C4-2B (cell line): ENCODE data around the gene SH3BP5.
"Not testable (repeated sequence)": the region's sequence is repeated elsewhere in the genome, so short reads cannot be mapped to it uniquely, and the experiment has no call there.

Source experiments
- H3K27ac ChIP-seq: fragments of 450-650 bp; 2 replicates; pipeline ENCODE4 v1.5.1; 2017
- ZFX ChIP-seq: fragments of 450-650 bp; IDR thresholded peaks from 2 replicates; pipeline ENCODE4 v1.6.1; 2017
- TF ChIP-seq, protein P1 (sequence below): fragments of 450-650 bp; conservative IDR thresholded peaks from 2 replicates; pipeline ENCODE4 v1.5.1; 2017; ENCODE audit warnings: mild to moderate bottlenecking

SH3BP5 gene

GRCh38 chr3:15367059-15367458 is 34.7 kb upstream of the SH3BP5 start:
- no peak for TF ChIP-seq ZFX
- TF ChIP-seq, protein P1, sequence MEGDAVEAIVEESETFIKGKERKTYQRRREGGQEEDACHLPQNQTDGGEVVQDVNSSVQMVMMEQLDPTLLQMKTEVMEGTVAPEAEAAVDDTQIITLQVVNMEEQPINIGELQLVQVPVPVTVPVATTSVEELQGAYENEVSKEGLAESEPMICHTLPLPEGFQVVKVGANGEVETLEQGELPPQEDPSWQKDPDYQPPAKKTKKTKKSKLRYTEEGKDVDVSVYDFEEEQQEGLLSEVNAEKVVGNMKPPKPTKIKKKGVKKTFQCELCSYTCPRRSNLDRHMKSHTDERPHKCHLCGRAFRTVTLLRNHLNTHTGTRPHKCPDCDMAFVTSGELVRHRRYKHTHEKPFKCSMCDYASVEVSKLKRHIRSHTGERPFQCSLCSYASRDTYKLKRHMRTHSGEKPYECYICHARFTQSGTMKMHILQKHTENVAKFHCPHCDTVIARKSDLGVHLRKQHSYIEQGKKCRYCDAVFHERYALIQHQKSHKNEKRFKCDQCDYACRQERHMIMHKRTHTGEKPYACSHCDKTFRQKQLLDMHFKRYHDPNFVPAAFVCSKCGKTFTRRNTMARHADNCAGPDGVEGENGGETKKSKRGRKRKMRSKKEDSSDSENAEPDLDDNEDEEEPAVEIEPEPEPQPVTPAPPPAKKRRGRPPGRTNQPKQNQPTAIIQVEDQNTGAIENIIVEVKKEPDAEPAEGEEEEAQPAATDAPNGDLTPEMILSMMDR = no peak

DNA sequence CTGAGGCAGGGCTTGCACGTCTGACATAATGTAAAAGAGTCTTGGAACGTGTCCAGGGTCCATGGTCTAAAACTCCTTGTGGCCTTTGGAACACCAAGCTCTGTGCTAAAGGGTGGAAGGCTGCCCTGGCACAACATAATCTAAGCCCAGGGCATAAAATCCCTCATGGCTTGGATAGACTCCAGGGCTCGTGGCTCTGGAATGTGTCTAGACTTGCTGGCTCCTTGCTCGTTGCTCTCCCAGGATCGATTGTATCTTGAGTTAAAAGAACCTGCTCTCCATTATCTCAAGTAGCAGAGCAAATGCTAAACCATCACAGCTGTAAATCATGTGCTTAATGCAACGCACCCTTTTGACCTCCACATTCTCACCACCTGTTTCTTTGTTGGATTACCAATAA is 31.7 kb upstream of the SH3BP5 start:
- H3K27ac ChIP-seq = not testable (repeated sequence)

More at GRCh38 chr3:15367059-15367458, 34.7 kb upstream of the SH3BP5 start:
- H3K27ac ChIP-seq = no peak overlapping the region

DNA sequence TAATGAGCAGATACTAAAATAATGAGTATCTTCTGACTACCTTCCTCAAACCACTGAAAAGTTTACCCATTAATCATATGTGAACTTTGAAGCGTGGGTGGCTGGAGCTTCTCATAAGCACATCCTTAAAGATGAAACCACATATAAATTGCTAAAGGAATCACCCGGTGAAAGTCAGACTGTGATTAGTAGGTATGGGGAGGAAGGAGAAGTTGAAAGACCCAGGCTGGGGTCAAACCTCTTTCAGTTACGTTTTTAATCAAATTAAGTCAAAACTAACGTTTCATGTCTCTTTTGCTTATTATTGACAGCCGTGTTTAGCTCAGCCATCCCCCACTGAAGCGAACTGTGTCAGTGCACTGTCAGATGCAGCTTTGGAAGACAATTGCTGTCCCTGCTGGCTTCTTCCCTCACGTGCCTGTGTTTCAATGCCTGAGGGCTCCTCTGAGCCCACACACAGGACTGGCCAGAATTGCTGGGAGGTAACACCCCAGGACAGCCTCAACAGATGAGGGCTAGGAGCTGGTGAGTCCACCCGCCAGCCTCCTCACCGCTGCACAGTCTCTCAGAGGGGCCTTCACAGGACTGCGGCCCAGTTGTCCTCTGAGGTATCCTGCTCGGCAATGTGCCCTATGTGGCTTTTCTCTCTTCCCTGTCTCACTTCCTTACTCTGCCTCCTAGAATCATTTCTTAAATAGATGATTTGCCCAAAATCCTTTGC is 29.3 kb upstream of the SH3BP5 start:
- no peak overlapping the region for H3K27ac ChIP-seq

GRCh38 chr3:15360788-15361493 is 28.6 kb upstream of the SH3BP5 start:
- TF ChIP-seq ZFX = no peak
- TF ChIP-seq, protein P1 = no peak
- H3K27ac ChIP-seq = no peak overlapping the region

More for the DNA sequence above, 29.3 kb upstream of the SH3BP5 start:
- TF ChIP-seq ZFX = no peak
- TF ChIP-seq, protein P1 = no peak

GRCh38 chr3:15359677-15360397 is 27.5 kb upstream of the SH3BP5 start:
- no peak overlapping the region for H3K27ac ChIP-seq

DNA sequence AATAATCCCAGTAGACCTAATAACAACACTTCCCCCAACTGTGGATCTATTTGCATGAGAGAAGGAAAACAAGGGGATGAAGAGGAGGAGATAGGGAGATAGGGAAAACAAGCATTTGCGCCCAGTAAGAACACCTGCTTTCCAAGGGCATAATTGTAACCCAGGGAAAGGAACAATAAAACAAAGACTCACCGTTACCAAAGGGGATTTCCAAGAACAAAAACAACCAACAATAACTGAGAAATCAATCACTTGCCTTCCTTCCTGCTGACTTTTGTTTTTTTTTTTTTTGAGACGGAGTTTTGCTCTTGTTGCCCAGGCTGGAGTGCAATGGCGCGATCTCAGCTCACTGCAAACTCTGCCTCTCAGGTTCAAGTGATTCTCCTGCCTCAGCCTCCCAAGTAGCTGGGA is 24.3 kb upstream of the SH3BP5 start:
- H3K27ac ChIP-seq = not testable (repeated sequence)

More at GRCh38 chr3:15359677-15360397, 27.5 kb upstream of the SH3BP5 start:
- TF ChIP-seq, protein P1 = no peak
- no peak for TF ChIP-seq ZFX

- H3K27ac ChIP-seq = no peak overlapping the region
- no peak for TF ChIP-seq ZFX
- TF ChIP-seq, protein P1 = no peak
These were observed 23.8 kb upstream of the SH3BP5 start for GRCh38 chr3:15356176-15356575.

DNA sequence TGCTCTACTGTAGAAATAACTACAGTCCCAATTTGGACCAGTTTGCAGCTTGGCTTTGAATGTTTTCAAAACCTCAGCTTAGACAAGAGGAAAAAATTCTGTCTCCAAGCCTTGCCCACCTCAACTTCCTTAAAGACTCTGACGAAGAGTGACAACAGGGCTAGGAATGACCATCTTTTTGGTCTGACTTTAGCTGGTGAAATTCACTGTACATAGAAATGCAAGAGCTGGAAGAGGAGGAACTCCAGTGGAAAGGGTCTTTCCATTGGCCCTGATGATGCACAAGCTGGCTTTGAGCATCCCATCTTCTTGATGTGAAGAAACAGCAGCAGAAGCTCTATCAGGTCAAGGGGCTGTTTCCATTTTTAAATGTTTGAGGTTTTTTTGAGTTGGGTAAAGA is 22.7 kb upstream of the SH3BP5 start:
- H3K27ac ChIP-seq = no peak overlapping the region
- TF ChIP-seq, protein P1 = no peak
- TF ChIP-seq ZFX = no peak
